ENCODE measurements around the gene MAP2K5.
"Not testable (repeated sequence)": the region's sequence is repeated elsewhere in the genome, so short reads cannot be mapped to it uniquely, and the experiment has no call there.

- TF ChIP-seq, protein P1, sequence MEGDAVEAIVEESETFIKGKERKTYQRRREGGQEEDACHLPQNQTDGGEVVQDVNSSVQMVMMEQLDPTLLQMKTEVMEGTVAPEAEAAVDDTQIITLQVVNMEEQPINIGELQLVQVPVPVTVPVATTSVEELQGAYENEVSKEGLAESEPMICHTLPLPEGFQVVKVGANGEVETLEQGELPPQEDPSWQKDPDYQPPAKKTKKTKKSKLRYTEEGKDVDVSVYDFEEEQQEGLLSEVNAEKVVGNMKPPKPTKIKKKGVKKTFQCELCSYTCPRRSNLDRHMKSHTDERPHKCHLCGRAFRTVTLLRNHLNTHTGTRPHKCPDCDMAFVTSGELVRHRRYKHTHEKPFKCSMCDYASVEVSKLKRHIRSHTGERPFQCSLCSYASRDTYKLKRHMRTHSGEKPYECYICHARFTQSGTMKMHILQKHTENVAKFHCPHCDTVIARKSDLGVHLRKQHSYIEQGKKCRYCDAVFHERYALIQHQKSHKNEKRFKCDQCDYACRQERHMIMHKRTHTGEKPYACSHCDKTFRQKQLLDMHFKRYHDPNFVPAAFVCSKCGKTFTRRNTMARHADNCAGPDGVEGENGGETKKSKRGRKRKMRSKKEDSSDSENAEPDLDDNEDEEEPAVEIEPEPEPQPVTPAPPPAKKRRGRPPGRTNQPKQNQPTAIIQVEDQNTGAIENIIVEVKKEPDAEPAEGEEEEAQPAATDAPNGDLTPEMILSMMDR (IDR thresholded peaks at IDR 0.05; ENCODE audit: low read depth, low read length, missing input control): not testable (repeated sequence)
- not testable (repeated sequence) for TF ChIP-seq RAD21 (IDR thresholded peaks at IDR 0.05); EGR1 (IDR thresholded peaks at IDR 0.05; ENCODE audit: low read depth in 2 of 2); ATF3 (IDR thresholded peaks at IDR 0.05); HNF4A (conservative IDR thresholded peaks at IDR 0.05); TAF1 (conservative IDR thresholded peaks at IDR 0.05); SP1 (IDR thresholded peaks at IDR 0.05); JUND (IDR thresholded peaks at IDR 0.05); YY1 (IDR thresholded peaks at IDR 0.05)
- TF ChIP-seq, protein P2, sequence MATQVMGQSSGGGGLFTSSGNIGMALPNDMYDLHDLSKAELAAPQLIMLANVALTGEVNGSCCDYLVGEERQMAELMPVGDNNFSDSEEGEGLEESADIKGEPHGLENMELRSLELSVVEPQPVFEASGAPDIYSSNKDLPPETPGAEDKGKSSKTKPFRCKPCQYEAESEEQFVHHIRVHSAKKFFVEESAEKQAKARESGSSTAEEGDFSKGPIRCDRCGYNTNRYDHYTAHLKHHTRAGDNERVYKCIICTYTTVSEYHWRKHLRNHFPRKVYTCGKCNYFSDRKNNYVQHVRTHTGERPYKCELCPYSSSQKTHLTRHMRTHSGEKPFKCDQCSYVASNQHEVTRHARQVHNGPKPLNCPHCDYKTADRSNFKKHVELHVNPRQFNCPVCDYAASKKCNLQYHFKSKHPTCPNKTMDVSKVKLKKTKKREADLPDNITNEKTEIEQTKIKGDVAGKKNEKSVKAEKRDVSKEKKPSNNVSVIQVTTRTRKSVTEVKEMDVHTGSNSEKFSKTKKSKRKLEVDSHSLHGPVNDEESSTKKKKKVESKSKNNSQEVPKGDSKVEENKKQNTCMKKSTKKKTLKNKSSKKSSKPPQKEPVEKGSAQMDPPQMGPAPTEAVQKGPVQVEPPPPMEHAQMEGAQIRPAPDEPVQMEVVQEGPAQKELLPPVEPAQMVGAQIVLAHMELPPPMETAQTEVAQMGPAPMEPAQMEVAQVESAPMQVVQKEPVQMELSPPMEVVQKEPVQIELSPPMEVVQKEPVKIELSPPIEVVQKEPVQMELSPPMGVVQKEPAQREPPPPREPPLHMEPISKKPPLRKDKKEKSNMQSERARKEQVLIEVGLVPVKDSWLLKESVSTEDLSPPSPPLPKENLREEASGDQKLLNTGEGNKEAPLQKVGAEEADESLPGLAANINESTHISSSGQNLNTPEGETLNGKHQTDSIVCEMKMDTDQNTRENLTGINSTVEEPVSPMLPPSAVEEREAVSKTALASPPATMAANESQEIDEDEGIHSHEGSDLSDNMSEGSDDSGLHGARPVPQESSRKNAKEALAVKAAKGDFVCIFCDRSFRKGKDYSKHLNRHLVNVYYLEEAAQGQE (IDR thresholded peaks at IDR 0.05): not testable (repeated sequence)
- TF ChIP-seq, protein P3, sequence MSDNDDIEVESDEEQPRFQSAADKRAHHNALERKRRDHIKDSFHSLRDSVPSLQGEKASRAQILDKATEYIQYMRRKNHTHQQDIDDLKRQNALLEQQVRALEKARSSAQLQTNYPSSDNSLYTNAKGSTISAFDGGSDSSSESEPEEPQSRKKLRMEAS (IDR thresholded peaks at IDR 0.05): not testable (repeated sequence)
- TF ChIP-seq, protein P4, sequence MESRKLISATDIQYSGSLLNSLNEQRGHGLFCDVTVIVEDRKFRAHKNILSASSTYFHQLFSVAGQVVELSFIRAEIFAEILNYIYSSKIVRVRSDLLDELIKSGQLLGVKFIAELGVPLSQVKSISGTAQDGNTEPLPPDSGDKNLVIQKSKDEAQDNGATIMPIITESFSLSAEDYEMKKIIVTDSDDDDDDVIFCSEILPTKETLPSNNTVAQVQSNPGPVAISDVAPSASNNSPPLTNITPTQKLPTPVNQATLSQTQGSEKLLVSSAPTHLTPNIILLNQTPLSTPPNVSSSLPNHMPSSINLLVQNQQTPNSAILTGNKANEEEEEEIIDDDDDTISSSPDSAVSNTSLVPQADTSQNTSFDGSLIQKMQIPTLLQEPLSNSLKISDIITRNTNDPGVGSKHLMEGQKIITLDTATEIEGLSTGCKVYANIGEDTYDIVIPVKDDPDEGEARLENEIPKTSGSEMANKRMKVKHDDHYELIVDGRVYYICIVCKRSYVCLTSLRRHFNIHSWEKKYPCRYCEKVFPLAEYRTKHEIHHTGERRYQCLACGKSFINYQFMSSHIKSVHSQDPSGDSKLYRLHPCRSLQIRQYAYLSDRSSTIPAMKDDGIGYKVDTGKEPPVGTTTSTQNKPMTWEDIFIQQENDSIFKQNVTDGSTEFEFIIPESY (IDR thresholded peaks at IDR 0.05): not testable (repeated sequence)
These were observed 130.3 kb downstream of the MAP2K5 start for GRCh38 chr15:67672834-67673233.

Data from liver (tissue), 3 donors.